Activated CD4-positive, alpha-beta T cell treated with anti-CD3 and anti-CD28 coated beads for 36 hours (primary cell): ENCODE measurements around the gene RAD51. TPM values are rescaled to one million over a fixed set of nuclear protein-coding genes. Genes with fewer than 3 reads are reported as not detected.
A peak's percentile ranks its signal among the peaks of the same experiment; 100 is the strongest.

ENCODE experiments used
- ATAC-seq: fragments of 200-7000 bp; cut with Tn5 transposase; one replicate; pipeline ENCODE4 v1.10.0; 2021; ENCODE audit warnings: mild to moderate bottlenecking, moderate library complexity
- CTCF ChIA-PET: fragments of 350-600 bp; sonication (Branson Sonifier 250); formaldehyde crosslinking; loops from one replicate; lab custom pipeline; 2021; ENCODE audit warnings: antibody characterized with exemption; lab: Charles Lee
- POLR2A ChIA-PET: fragments of 350-600 bp; sonication (Branson Sonifier 250); formaldehyde crosslinking; loops from one replicate; lab custom pipeline; 2021; ENCODE audit warnings: antibody characterized with exemption, inconsistent platforms; lab: Charles Lee
- DNase-seq: peaks from one replicate; pipeline ENCODE4 v3.0.0-alpha.2; 2020
- H3K27ac Mint-ChIP-seq: one replicate; pipeline ENCODE4 v1.8.0; 2021; ENCODE audit warnings: mixed read lengths
- H3K27me3 Mint-ChIP-seq: one replicate; pipeline ENCODE4 v1.8.0; 2021; ENCODE audit warnings: mixed read lengths
- H3K36me3 Mint-ChIP-seq: one replicate; pipeline ENCODE4 v1.8.0; 2021; ENCODE audit warnings: low read depth, mixed read lengths
- H3K4me1 Mint-ChIP-seq: one replicate; pipeline ENCODE4 v1.8.0; 2021; ENCODE audit warnings: mixed read lengths
- H3K4me3 Mint-ChIP-seq: one replicate; pipeline ENCODE4 v1.8.0; 2021; ENCODE audit warnings: mild to moderate bottlenecking, moderate library complexity, mixed read lengths
- H3K9me3 Mint-ChIP-seq: one replicate; pipeline ENCODE4 v1.8.0; 2021; ENCODE audit warnings: low read depth, mixed read lengths
- intact Hi-C, 2 experiments: fragments of 100-400 bp; cut with DNase I in 1 of 2; cut with micrococcal nuclease in 1 of 2; formaldehyde crosslinking; loops; one replicate each; pipeline versions ENCODE4 v1.14.2 to v1.15.1; 2022 to 2024; cut with DNase I, micrococcal nuclease
- total RNA-seq, 2 experiments: library from RNA; stranded (reverse); gene quantifications; one replicate each; pipeline ENCODE4 v1.2.3, GENCODE V29; 2021

The RAD51 gene
- total RNA-seq, 2 experiments from 2014 or later = 73.5 to 75.3 TPM

GRCh38 chr15:40721701-40722100, 26.7 kb downstream of the RAD51 start:
- POLR2A ChIA-PET = interaction anchor here (0.6 kb wide), 1 partner anchor 46 kb away, joined by 10 read pairs; no protein-coding TSS in a partner anchor

DNA sequence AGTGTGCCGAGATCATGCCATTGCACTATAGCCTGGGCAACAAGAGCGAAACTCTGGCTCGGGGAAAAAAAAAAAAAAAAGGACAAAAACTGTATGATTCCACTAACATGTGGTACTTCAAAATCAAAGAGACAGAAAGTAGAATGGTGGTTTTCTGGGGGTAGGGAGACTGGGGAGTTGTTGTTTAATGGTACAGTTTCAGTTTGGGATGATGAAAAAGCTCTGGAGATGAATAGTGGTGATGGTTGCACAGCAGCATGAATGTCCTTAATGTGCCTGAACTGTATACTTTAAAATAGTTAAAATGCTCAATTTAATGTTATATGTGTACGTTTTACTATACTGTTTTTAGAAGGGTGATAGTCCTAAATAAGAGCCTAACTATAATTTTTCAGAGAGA, 27.4 kb downstream of the RAD51 start:
- POLR2A ChIA-PET = no interaction called here
- H3K36me3 Mint-ChIP-seq = peaks cover 39% of the 10 kb centered on the region
- H3K4me3 Mint-ChIP-seq = no peak overlapping the region
- H3K27me3 Mint-ChIP-seq = no peaks in the 10 kb centered on the region
- no peak overlapping the region for H3K27ac Mint-ChIP-seq
- intact Hi-C loops = loop anchor here (2.0 to 10.0 kb wide), 2 partner anchors 48 to 64 kb away; no protein-coding TSS in a partner anchor
- no peaks in the 10 kb centered on the region for H3K9me3 Mint-ChIP-seq
- ATAC-seq (peak; percentile 63), DNase-seq (no peak)
- peaks cover 14% of the 10 kb centered on the region for H3K4me1 Mint-ChIP-seq
- CTCF ChIA-PET = interaction anchor here (1.0 to 1.6 kb wide), 3 partner anchors 9 to 60 kb away, joined by 3 to 5 read pairs (median 4); no protein-coding TSS in a partner anchor

More at GRCh38 chr15:40721701-40722100, 26.7 kb downstream of the RAD51 start:
- CTCF ChIA-PET = interaction anchor here (1.1 to 1.6 kb wide), 2 partner anchors 14 to 659 kb away, joined by 3 to 4 read pairs; no protein-coding TSS in a partner anchor
- Mint-ChIP-seq H3K27ac (no peak overlapping the region), H3K4me3 (no peak overlapping the region), H3K9me3 (no peaks in the 10 kb centered on the region), H3K36me3 (peaks cover 41% of the 10 kb centered on the region), H3K27me3 (no peaks in the 10 kb centered on the region), H3K4me1 (peaks cover 14% of the 10 kb centered on the region)
- intact Hi-C loops = loop anchor here (2.0 to 10.0 kb wide), 2 partner anchors 47 to 65 kb away; no protein-coding TSS in a partner anchor
- no peak for ATAC-seq
- DNase-seq = no peak

DNA sequence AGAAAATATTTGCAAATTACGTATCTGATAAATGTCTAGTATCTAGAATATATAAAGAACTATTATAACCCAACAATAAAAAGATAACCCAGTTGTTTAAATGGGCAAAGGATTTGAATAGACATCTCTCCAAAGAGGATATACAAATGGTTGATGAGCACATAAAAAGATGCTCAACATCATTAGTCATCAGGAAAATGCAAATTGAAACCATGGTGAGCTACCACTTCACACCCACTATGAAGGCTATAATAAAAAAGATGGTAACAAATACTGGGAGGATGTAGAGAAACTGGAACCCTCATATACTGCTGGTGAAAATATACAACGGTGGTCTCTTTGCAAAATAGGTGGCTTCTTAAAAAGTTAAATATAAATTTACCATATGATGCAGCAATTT, 28.0 kb downstream of the RAD51 start:
- POLR2A ChIA-PET = no interaction called here
- CTCF ChIA-PET = interaction anchor here (0.9 to 1.6 kb wide), 7 partner anchors 10 to 59 kb away, joined by 3 to 8 read pairs (median 5); partner anchors contain the start of gene RAD51
- peak; percentile 76 for ATAC-seq

GRCh38 chr15:40723919-40724318, 28.9 kb downstream of the RAD51 start:
- peaks cover 38% of the 10 kb centered on the region for H3K36me3 Mint-ChIP-seq
- intact Hi-C loops = loop anchor here (2.0 to 10.0 kb wide), 2 partner anchors 49 to 63 kb away; no protein-coding TSS in a partner anchor
- H3K27ac Mint-ChIP-seq = no peak overlapping the region
- no peak for DNase-seq
- no peaks in the 10 kb centered on the region for H3K9me3 Mint-ChIP-seq
- H3K27me3 Mint-ChIP-seq = no peaks in the 10 kb centered on the region
- no peak for ATAC-seq
- peaks cover 14% of the 10 kb centered on the region for H3K4me1 Mint-ChIP-seq
- no peak overlapping the region for H3K4me3 Mint-ChIP-seq
- ChIA-PET CTCF (interaction anchor here (0.6 to 1.6 kb wide), 4 partner anchors 12 to 63 kb away, joined by 3 to 8 read pairs (median 6); partner anchors contain the start of gene RAD51), POLR2A (no interaction called here)

More for the DNA sequence above, 28.0 kb downstream of the RAD51 start:
- no peak overlapping the region for H3K4me3 Mint-ChIP-seq
- H3K27ac Mint-ChIP-seq = no peak overlapping the region
- H3K4me1 Mint-ChIP-seq = peaks cover 14% of the 10 kb centered on the region
- no peaks in the 10 kb centered on the region for H3K27me3 Mint-ChIP-seq
- peaks cover 37% of the 10 kb centered on the region for H3K36me3 Mint-ChIP-seq
- DNase-seq = no peak
- no peaks in the 10 kb centered on the region for H3K9me3 Mint-ChIP-seq
- intact Hi-C loops = loop anchor here (2.0 to 10.0 kb wide), 2 partner anchors 48 to 64 kb away; no protein-coding TSS in a partner anchor

DNA sequence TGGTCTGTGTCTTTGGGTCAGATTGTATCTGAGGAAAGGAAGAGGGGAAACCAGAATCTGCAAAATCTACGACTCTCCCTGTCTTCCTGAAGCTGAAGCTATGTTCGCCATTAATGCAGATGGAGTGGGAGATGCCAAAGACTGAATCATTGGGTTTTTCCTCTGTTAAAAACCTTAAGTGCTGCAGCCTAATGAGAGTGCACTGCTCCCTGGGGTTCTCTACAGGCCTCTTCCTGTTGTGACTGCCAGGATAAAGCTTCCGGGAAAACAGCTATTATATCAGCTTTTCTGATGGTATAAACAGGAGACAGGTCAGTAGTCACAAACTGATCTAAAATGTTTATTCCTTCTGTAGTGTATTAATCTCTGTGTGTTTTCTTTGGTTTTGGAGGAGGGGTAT, 36.1 kb downstream of the RAD51 start:
- ChIA-PET CTCF (interaction anchor here (0.6 to 1.7 kb wide), 4 partner anchors 9 to 30 kb away, joined by 3 to 7 read pairs (median 4); no protein-coding TSS in a partner anchor), POLR2A (no interaction called here)
- no peaks in the 10 kb centered on the region for H3K9me3 Mint-ChIP-seq
- DNase-seq (no peak), ATAC-seq (no peak)
- no peak overlapping the region for H3K27ac Mint-ChIP-seq
- peaks cover 50% of the 10 kb centered on the region for H3K36me3 Mint-ChIP-seq
- H3K4me1 Mint-ChIP-seq = no peaks in the 10 kb centered on the region
- no peak overlapping the region for H3K4me3 Mint-ChIP-seq
- no peaks in the 10 kb centered on the region for H3K27me3 Mint-ChIP-seq
- intact Hi-C loops = no loop called here

DNA sequence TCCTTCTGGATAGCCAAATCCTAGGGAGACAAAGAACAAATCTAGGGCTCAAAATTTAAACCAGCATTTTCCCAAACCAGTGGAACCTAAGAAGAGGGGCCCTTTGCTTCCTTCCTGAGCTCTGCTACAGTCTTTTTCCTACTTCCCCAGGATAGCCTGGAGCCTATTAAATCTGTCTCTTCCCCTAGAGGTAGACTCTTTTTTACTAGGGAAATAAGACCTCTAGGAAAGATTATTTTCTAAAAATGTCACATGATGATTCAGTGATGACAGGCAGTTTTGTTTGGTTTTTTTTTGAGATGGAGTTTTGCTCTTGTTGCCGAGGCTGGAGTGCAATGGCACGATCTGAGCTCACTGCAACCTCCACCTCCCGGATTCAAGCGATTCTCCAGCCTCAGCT, 41.6 kb downstream of the RAD51 start:
- Mint-ChIP-seq H3K36me3 (peaks cover 45% of the 10 kb centered on the region), H3K4me1 (no peaks in the 10 kb centered on the region), H3K4me3 (no peak overlapping the region), H3K9me3 (no peaks in the 10 kb centered on the region), H3K27me3 (no peaks in the 10 kb centered on the region), H3K27ac (no peak overlapping the region)
- no peak for DNase-seq
- ChIA-PET POLR2A (no interaction called here), CTCF (interaction anchor here (1.0 to 2.0 kb wide), 2 partner anchors 10 to 13 kb away, joined by 3 to 8 read pairs; no protein-coding TSS in a partner anchor)
- intact Hi-C loops = no loop called here
- ATAC-seq = no peak

GRCh38 chr15:40737048-40737447, 42.1 kb downstream of the RAD51 start:
- POLR2A ChIA-PET = interaction anchor here (0.5 to 0.6 kb wide), 2 partner anchors 36 to 244 kb away, joined by 4 to 5 read pairs; no protein-coding TSS in a partner anchor
- peaks cover 41% of the 10 kb centered on the region for H3K36me3 Mint-ChIP-seq
- ATAC-seq (no peak), DNase-seq (no peak)
- H3K27ac Mint-ChIP-seq = no peak overlapping the region
- CTCF ChIA-PET = interaction anchor here (0.8 to 2.2 kb wide), 3 partner anchors 10 to 902 kb away, joined by 3 to 8 read pairs (median 3); no protein-coding TSS in a partner anchor
- no peak overlapping the region for H3K4me3 Mint-ChIP-seq
- no peaks in the 10 kb centered on the region for H3K27me3 Mint-ChIP-seq
- H3K4me1 Mint-ChIP-seq = no peaks in the 10 kb centered on the region
- no peaks in the 10 kb centered on the region for H3K9me3 Mint-ChIP-seq
- intact Hi-C loops = no loop called here

GRCh38 chr15:40739047-40739446, 44.1 kb downstream of the RAD51 start:
- ChIA-PET POLR2A (interaction anchor here (0.5 kb wide), 1 partner anchor 490 kb away, joined by 3 read pairs; no protein-coding TSS in a partner anchor), CTCF (interaction anchor here (0.6 to 2.2 kb wide), 8 partner anchors 8 to 702 kb away, joined by 3 to 9 read pairs (median 4); partner anchors contain the start of gene C15orf62)
- no peak for ATAC-seq
- H3K27ac Mint-ChIP-seq = no peak overlapping the region
- H3K4me1 Mint-ChIP-seq = peaks cover 11% of the 10 kb centered on the region
- H3K27me3 Mint-ChIP-seq = no peaks in the 10 kb centered on the region
- no peak overlapping the region for H3K4me3 Mint-ChIP-seq
- H3K36me3 Mint-ChIP-seq = peaks cover 39% of the 10 kb centered on the region
- H3K9me3 Mint-ChIP-seq = no peaks in the 10 kb centered on the region
- DNase-seq = no peak
- intact Hi-C loops = no loop called here

- H3K9me3 Mint-ChIP-seq = no peaks in the 10 kb centered on the region
- DNase-seq (no peak), ATAC-seq (no peak)
- no peak overlapping the region for H3K4me3 Mint-ChIP-seq
- H3K36me3 Mint-ChIP-seq = peaks cover 42% of the 10 kb centered on the region
- intact Hi-C loops = loop anchor here in 1 of 2 experiments (10.0 kb wide), 1 partner anchor 155 kb away; the partner anchor contains the start of gene VPS18
- H3K27ac Mint-ChIP-seq = no peak overlapping the region
- H3K4me1 Mint-ChIP-seq = peaks cover 17% of the 10 kb centered on the region
- H3K27me3 Mint-ChIP-seq = no peaks in the 10 kb centered on the region
- ChIA-PET POLR2A (interaction anchor here (0.5 to 0.6 kb wide), 2 partner anchors 99 to 490 kb away, joined by 3 to 4 read pairs; no protein-coding TSS in a partner anchor), CTCF (interaction anchor here (0.7 to 1.8 kb wide), 6 partner anchors 9 to 46 kb away, joined by 3 to 9 read pairs (median 4); partner anchors contain the start of gene C15orf62)
These were observed 44.9 kb downstream of the RAD51 start for GRCh38 chr15:40739854-40740253.

GRCh38 chr15:40743485-40743901, 48.5 kb downstream of the RAD51 start:
- intact Hi-C loops = loop anchor here in 1 of 2 experiments (10.0 kb wide), 1 partner anchor 151 kb away; the partner anchor contains the start of gene VPS18
- Mint-ChIP-seq H3K9me3 (no peaks in the 10 kb centered on the region), H3K27ac (peak overlapping the region; percentile 59), H3K27me3 (no peaks in the 10 kb centered on the region), H3K36me3 (peaks cover 38% of the 10 kb centered on the region), H3K4me3 (no peak overlapping the region), H3K4me1 (peaks cover 25% of the 10 kb centered on the region)
- DNase-seq (peak; percentile 19), ATAC-seq (peak; percentile 25)
- ChIA-PET CTCF (interaction anchor here (0.7 to 2.6 kb wide), 9 partner anchors 8 to 154 kb away, joined by 3 to 10 read pairs (median 4); partner anchors contain the start of gene RAD51), POLR2A (interaction anchor here (1.0 to 1.9 kb wide), 3 partner anchors 22 to 64 kb away, joined by 3 to 8 read pairs (median 5); partner anchors contain the start of genes DNAJC17, RAD51 and ZFYVE19)
